ENCODE measurements around the gene UBXN10. TPM values are rescaled to one million over a fixed set of nuclear protein-coding genes. Genes with fewer than 3 reads are reported as not detected.

The UBXN10 gene
- total and polyA plus RNA-seq, 2 experiments from 2014 or later, result 1.3 to 1.8 TPM

- Histone ChIP-seq H3K36me3 (no peaks in the 10 kb centered on the region), H3K27me3 (no peaks in the 10 kb centered on the region), H3K4me1 (ENCODE audit: low read depth) (no peaks in the 10 kb centered on the region), H3K9me3 (ENCODE audit: low read depth) (no peaks in the 10 kb centered on the region), H3K4me3 (no peak overlapping the region), H3K27ac (no peak overlapping the region)
- TF ChIP-seq CTCF (IDR thresholded peaks at IDR 0.05; ENCODE audit: low read depth, low read length), result no peak
- DNase-seq (ENCODE audit: low read depth in 1 of 2, low spot score in 1 of 2), result no peak
Observed at GRCh38 chr1:20150326-20150705, 35.6 kb upstream of the UBXN10 start.

DNA sequence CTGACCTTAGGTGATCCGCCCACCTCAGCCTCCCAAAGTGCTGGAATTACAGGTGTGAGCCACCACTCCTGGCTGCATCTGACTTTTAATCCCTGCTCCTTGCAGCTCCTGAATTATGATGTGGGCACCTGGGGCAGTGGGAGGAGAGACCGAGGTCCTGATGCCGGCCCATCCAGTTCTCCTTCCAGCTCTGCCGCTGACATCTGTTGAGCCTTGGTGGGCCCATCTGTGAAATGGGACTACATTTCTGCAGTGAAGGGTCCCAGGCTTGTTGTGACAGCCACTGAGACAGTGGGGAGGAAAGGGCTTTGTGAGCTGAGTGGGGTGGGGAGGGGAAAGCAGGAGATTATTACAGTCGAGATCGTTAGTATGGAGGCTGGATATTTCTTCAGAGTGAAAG, 34.9 kb upstream of the UBXN10 start:
- no peak for DNase-seq (ENCODE audit: low read depth in 1 of 2, low spot score in 1 of 2)
- no peak overlapping the region for H3K27ac ChIP-seq
- no peak overlapping the region for H3K4me3 ChIP-seq
- H3K36me3 ChIP-seq, result no peaks in the 10 kb centered on the region
- TF ChIP-seq CTCF (IDR thresholded peaks at IDR 0.05; ENCODE audit: low read depth, low read length), result no peak
- H3K27me3 ChIP-seq, result no peaks in the 10 kb centered on the region
- H3K4me1 ChIP-seq (ENCODE audit: low read depth), result no peaks in the 10 kb centered on the region
- no peaks in the 10 kb centered on the region for H3K9me3 ChIP-seq (ENCODE audit: low read depth)

DNA sequence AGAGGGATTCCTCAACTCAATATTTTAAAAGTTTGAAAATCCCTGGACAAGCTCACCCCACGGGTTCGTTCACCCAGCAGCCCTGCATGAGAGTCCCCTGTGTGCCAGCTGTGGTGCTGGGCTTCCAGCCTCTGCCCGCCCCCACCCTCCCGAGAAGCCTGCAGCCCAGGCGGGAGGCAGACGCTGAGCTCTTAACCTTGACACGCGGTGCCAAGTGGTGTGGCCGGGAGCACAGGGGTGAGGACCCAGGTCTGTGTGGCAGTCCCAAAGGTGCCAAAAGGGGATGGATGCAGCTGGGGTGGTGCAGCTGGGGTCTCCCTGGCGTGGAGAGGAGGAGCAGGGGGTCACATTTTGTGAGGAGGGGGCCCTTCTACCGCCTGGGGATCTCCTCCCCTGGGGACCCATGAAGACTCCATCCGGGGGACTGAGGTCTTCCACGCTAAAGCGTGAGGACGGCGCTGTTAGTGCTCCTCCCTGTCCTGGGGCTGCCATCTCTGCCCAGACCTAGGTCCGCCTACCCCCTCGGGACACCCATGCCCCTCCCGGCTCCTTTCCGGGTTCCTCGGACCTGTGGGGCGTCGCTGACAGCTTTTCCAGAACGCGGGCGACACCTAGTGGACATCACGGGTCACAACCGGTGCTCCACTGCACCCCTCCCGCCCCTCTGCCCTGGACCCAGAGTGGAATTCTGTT, 33.8 kb upstream of the UBXN10 start:
- H3K4me3 ChIP-seq, result peak overlapping the region; percentile 13
- DNase-seq (ENCODE audit: low read depth in 1 of 2, low spot score in 1 of 2), result peak; percentile 83 to 87
- H3K36me3 ChIP-seq, result no peaks in the 10 kb centered on the region
- TF ChIP-seq CTCF (IDR thresholded peaks at IDR 0.05; ENCODE audit: low read depth, low read length), result peak; percentile 77
- no peaks in the 10 kb centered on the region for H3K9me3 ChIP-seq (ENCODE audit: low read depth)
- no peaks in the 10 kb centered on the region for H3K4me1 ChIP-seq (ENCODE audit: low read depth)
- H3K27ac ChIP-seq, result no peak overlapping the region
- H3K27me3 ChIP-seq, result no peaks in the 10 kb centered on the region

DNA sequence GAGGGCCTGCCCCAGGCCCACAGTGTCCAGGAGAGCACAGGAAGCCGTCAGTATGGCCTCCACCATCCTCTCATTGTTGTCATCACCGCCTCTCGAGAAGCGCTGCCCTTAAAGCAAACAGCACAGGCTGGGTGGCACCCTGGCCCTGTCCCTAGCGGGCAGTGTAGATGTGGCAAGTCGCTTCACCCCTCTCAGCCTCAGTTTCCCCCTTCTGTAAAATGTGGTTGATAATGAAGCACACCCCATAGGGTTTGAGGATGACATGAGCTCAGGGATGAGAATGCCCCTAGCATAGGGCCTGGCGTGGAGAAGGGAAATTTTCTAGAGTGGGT, 33.3 kb upstream of the UBXN10 start:
- Histone ChIP-seq H3K4me3 (no peak overlapping the region), H3K27ac (no peak overlapping the region), H3K27me3 (no peaks in the 10 kb centered on the region), H3K4me1 (ENCODE audit: low read depth) (no peaks in the 10 kb centered on the region), H3K9me3 (ENCODE audit: low read depth) (no peaks in the 10 kb centered on the region), H3K36me3 (no peaks in the 10 kb centered on the region)
- TF ChIP-seq CTCF (IDR thresholded peaks at IDR 0.05; ENCODE audit: low read depth, low read length), result peak; percentile 24
- DNase-seq (ENCODE audit: low read depth in 1 of 2, low spot score in 1 of 2), result no peak

DNA sequence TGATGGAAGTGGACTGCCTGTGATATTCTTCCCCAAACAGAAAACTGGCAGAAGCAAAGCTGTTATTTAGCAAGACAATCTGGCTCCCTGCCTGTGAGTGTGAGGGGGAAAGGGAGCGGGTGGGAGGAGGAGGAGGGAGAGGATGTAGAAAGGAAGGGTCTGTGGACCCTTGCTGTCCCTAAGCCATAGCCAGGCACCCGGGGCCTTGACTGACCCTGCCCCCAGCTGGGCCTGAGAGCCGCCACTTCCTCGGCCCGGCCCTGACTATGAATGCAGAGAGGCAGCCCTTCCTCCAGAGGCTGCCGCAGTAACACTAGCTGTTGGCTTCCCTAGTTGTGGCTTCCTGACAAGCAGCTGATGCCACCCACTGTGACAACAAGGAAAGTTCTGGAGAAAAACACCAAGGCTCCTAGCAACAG, 32.9 kb upstream of the UBXN10 start:
- DNase-seq (ENCODE audit: low read depth in 1 of 2, low spot score in 1 of 2), result peak in 1 of 2 donors; percentile 32
- H3K36me3 ChIP-seq, result no peaks in the 10 kb centered on the region
- H3K27ac ChIP-seq, result no peak overlapping the region
- H3K27me3 ChIP-seq, result no peaks in the 10 kb centered on the region
- no peak for TF ChIP-seq CTCF (IDR thresholded peaks at IDR 0.05; ENCODE audit: low read depth, low read length)
- no peaks in the 10 kb centered on the region for H3K9me3 ChIP-seq (ENCODE audit: low read depth)
- H3K4me3 ChIP-seq, result no peak overlapping the region
- H3K4me1 ChIP-seq (ENCODE audit: low read depth), result no peaks in the 10 kb centered on the region

Data from cardiac muscle cell (in vitro differentiated cells and primary cell).